ENCODE results near the gene HIP1.
"Not testable (repeated sequence)": the region's sequence is repeated elsewhere in the genome, so short reads cannot be mapped to it uniquely, and the experiment has no call there.

HIP1 gene

GRCh38 chr7:75614401-75614800 lies 124.3 kb downstream of the HIP1 start:
- Histone ChIP-seq H3K4me1 (ENCODE audit: insufficient read depth, low read length) (no peaks in the 10 kb centered on the region), H3K4me3 (ENCODE audit: low read length) (no peak overlapping the region), H3K9me3 (ENCODE audit: low read length) (no peaks in the 10 kb centered on the region), H3K27me3 (ENCODE audit: insufficient read depth, low read length) (no peaks in the 10 kb centered on the region), H3K36me3 (ENCODE audit: insufficient read depth, low read length) (no peaks in the 10 kb centered on the region), H2AFZ (ENCODE audit: low read depth, low read length) (no peak overlapping the region)

- Histone ChIP-seq H3K27me3 (ENCODE audit: insufficient read depth, low read length) (no peaks in the 10 kb centered on the region), H3K36me3 (ENCODE audit: insufficient read depth, low read length) (no peaks in the 10 kb centered on the region), H2AFZ (ENCODE audit: low read depth, low read length) (no peak overlapping the region), H3K4me3 (ENCODE audit: low read length) (no peak overlapping the region), H3K4me1 (ENCODE audit: insufficient read depth, low read length) (no peaks in the 10 kb centered on the region), H3K9me3 (ENCODE audit: low read length) (no peaks in the 10 kb centered on the region)
Observed at GRCh38 chr7:75613351-75613750, 125.4 kb downstream of the HIP1 start.

DNA sequence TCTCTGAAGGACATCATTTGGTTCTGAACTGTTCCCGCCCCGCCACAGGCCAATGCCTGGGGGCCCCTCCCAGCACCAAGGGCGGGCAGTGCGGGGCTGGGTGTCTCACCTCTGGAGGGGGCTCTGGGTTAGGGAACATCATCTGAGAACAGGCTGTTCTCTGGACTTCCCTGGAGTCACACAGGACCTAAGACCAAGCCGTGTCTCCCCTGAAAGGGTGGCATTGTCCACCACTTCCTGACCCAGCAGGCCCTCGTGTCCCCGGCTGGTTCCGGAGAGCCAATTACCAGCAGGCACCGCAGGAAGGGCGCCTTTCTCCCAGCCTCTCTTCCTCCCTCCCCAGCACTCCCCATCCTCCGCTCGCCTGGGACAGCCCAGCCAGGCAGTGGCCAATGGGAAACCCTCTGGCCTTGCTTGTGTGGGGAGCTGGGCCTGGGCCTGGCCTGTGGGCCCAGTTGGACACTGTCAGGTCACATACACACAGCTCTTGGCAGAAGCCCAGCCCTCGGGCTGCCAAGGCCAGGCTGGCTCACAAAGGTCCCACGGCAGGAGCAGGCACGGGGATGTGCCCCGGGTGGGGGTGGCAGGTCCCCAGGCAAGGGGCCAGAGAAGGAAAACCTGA lies 127.1 kb downstream of the HIP1 start:
- Histone ChIP-seq H3K36me3 (ENCODE audit: insufficient read depth, low read length) (no peaks in the 10 kb centered on the region), H3K4me1 (ENCODE audit: insufficient read depth, low read length) (no peaks in the 10 kb centered on the region), H3K4me3 (ENCODE audit: low read length) (no peak overlapping the region), H2AFZ (ENCODE audit: low read depth, low read length) (no peak overlapping the region), H3K27me3 (ENCODE audit: insufficient read depth, low read length) (no peaks in the 10 kb centered on the region), H3K9me3 (ENCODE audit: low read length) (no peaks in the 10 kb centered on the region)

DNA sequence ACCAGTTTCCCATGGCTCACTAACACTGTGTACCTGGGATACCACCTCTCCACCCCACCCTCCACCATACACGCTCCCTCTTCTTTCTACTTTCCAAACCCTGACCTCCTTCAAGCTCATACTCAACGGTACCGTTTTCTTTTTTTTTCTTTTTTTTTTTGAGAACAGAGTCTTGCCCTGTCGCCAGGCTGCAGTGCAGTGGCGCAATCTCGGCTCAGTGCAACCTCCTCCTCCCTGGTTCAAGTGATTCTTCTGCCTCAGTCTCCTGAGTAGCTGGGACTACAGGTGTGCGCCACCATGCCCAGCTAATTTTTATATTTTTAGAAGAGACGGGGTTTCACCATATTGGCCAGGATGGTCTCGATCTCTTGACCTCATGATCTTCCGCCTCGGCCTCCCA lies 129.3 kb downstream of the HIP1 start:
- not testable (repeated sequence) for H2AFZ ChIP-seq (ENCODE audit: low read depth, low read length); H3K9me3 ChIP-seq (ENCODE audit: low read length); H3K27me3 ChIP-seq (ENCODE audit: insufficient read depth, low read length); H3K36me3 ChIP-seq (ENCODE audit: insufficient read depth, low read length); H3K4me3 ChIP-seq (ENCODE audit: low read length); H3K4me1 ChIP-seq (ENCODE audit: insufficient read depth, low read length)

GRCh38 chr7:75608451-75609122 lies 130.2 kb downstream of the HIP1 start:
- no peaks in the 10 kb centered on the region for H3K9me3 ChIP-seq (ENCODE audit: low read length)
- no peaks in the 10 kb centered on the region for H3K4me1 ChIP-seq (ENCODE audit: insufficient read depth, low read length)
- no peaks in the 10 kb centered on the region for H3K36me3 ChIP-seq (ENCODE audit: insufficient read depth, low read length)
- H2AFZ ChIP-seq (ENCODE audit: low read depth, low read length), result no peak overlapping the region
- no peak overlapping the region for H3K4me3 ChIP-seq (ENCODE audit: low read length)
- H3K27me3 ChIP-seq (ENCODE audit: insufficient read depth, low read length), result no peaks in the 10 kb centered on the region

- H2AFZ ChIP-seq (ENCODE audit: low read depth, low read length), result no peak overlapping the region
- no peaks in the 10 kb centered on the region for H3K36me3 ChIP-seq (ENCODE audit: insufficient read depth, low read length)
- H3K27me3 ChIP-seq (ENCODE audit: insufficient read depth, low read length), result no peaks in the 10 kb centered on the region
- no peak overlapping the region for H3K4me3 ChIP-seq (ENCODE audit: low read length)
- peaks cover 4% of the 10 kb centered on the region for H3K4me1 ChIP-seq (ENCODE audit: insufficient read depth, low read length)
- no peaks in the 10 kb centered on the region for H3K9me3 ChIP-seq (ENCODE audit: low read length)
Observed at GRCh38 chr7:75604408-75604807, 134.3 kb downstream of the HIP1 start.

GRCh38 chr7:75602831-75603230 lies 135.9 kb downstream of the HIP1 start:
- H3K36me3 ChIP-seq (ENCODE audit: insufficient read depth, low read length); H3K4me1 ChIP-seq (ENCODE audit: insufficient read depth, low read length); H2AFZ ChIP-seq (ENCODE audit: low read depth, low read length); H3K4me3 ChIP-seq (ENCODE audit: low read length); H3K9me3 ChIP-seq (ENCODE audit: low read length); H3K27me3 ChIP-seq (ENCODE audit: insufficient read depth, low read length): not testable (repeated sequence)

- Histone ChIP-seq H3K36me3 (ENCODE audit: insufficient read depth, low read length) (peaks cover 14% of the 10 kb centered on the region), H2AFZ (ENCODE audit: low read depth, low read length) (no peak overlapping the region), H3K4me1 (ENCODE audit: insufficient read depth, low read length) (peaks cover 15% of the 10 kb centered on the region), H3K9me3 (ENCODE audit: low read length) (no peaks in the 10 kb centered on the region), H3K27me3 (ENCODE audit: insufficient read depth, low read length) (no peaks in the 10 kb centered on the region), H3K4me3 (ENCODE audit: low read length) (no peak overlapping the region)
Observed at GRCh38 chr7:75601539-75601938, 137.2 kb downstream of the HIP1 start.

DNA sequence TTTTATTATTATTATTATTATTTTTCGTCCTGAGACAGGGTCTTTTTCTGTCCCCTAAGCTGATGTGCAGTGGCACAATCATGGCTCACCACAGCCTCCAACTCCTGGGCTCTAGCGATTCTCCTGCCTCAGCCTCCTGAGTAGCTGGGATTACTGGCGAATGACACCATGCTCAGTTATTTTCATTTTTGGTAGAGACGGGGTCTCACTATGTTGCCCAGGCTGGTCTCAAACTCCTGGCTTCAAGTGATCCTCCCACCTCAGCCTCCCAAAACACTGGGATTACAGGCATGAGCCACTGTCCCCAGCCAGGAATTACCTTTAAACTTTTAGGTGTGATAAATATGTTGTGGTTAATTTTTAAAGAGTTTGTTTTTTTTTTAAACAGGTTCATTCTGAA lies 138.0 kb downstream of the HIP1 start:
- H3K36me3 ChIP-seq (ENCODE audit: insufficient read depth, low read length), result peaks cover 14% of the 10 kb centered on the region
- not testable (repeated sequence) for H3K9me3 ChIP-seq (ENCODE audit: low read length); H3K27me3 ChIP-seq (ENCODE audit: insufficient read depth, low read length); H2AFZ ChIP-seq (ENCODE audit: low read depth, low read length); H3K4me3 ChIP-seq (ENCODE audit: low read length)
- peaks cover 15% of the 10 kb centered on the region for H3K4me1 ChIP-seq (ENCODE audit: insufficient read depth, low read length)

DNA sequence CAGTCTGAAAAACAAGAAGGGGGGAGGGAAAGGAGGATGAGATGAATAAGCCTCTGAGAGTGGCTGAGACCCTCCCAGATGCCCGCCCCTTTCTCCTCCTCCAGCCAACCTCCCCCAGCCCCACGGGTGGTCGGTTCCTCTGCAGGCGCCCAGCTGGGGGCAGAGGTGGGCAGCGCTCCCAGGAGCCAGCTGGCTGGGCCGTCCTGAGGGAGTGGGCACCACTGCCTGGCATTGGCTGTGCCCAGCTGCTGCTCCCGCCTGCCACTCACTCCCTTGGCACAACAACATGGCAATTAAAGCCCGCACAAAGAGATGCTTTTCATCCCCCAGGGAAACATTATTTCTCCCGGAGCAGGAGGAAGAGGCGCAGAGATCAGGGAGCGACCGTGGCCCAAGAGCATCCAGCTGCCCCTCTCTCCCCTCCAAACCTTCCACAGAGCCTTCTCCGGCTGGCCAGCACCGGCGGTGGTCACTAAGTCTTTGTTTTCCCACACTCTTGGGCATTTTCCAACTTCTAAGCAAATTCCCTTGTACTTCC lies 139.4 kb downstream of the HIP1 start:
- Histone ChIP-seq H3K27me3 (ENCODE audit: insufficient read depth, low read length) (no peaks in the 10 kb centered on the region), H3K4me1 (ENCODE audit: insufficient read depth, low read length) (peaks cover 15% of the 10 kb centered on the region), H3K36me3 (ENCODE audit: insufficient read depth, low read length) (peaks cover 14% of the 10 kb centered on the region), H3K9me3 (ENCODE audit: low read length) (no peaks in the 10 kb centered on the region), H3K4me3 (ENCODE audit: low read length) (no peak overlapping the region), H2AFZ (ENCODE audit: low read depth, low read length) (no peak overlapping the region)

GRCh38 chr7:75596727-75597614 lies 141.8 kb downstream of the HIP1 start:
- peaks cover 15% of the 10 kb centered on the region for H3K4me1 ChIP-seq (ENCODE audit: insufficient read depth, low read length)
- no peak overlapping the region for H3K4me3 ChIP-seq (ENCODE audit: low read length)
- H3K36me3 ChIP-seq (ENCODE audit: insufficient read depth, low read length), result peaks cover 16% of the 10 kb centered on the region
- H2AFZ ChIP-seq (ENCODE audit: low read depth, low read length), result no peak overlapping the region
- H3K9me3 ChIP-seq (ENCODE audit: low read length), result no peaks in the 10 kb centered on the region
- no peaks in the 10 kb centered on the region for H3K27me3 ChIP-seq (ENCODE audit: insufficient read depth, low read length)

DNA sequence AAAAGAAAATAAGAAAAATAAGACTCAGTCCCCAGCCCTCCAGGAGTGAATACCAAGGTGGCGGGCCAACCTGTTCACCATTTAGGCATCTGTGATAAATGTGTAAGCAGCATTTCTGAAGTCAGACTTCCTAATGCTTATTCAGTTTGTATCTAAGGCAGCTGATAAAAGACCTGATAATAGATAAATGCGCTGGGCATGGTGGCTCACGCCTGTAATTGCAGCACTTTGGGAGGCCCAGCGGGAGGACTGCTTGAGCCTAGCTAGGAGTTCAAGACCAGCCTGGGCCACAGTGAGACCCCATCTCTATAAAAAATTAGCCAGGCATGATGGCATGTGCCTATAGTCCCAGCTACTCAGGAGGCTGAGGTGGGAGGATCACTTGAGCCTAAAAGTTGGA lies 143.0 kb downstream of the HIP1 start:
- H2AFZ ChIP-seq (ENCODE audit: low read depth, low read length), result no peak overlapping the region
- H3K4me3 ChIP-seq (ENCODE audit: low read length), result no peak overlapping the region
- no peaks in the 10 kb centered on the region for H3K27me3 ChIP-seq (ENCODE audit: insufficient read depth, low read length)
- peaks cover 12% of the 10 kb centered on the region for H3K4me1 ChIP-seq (ENCODE audit: insufficient read depth, low read length)
- peaks cover 2% of the 10 kb centered on the region for H3K9me3 ChIP-seq (ENCODE audit: low read length)
- H3K36me3 ChIP-seq (ENCODE audit: insufficient read depth, low read length), result peaks cover 27% of the 10 kb centered on the region

DNA sequence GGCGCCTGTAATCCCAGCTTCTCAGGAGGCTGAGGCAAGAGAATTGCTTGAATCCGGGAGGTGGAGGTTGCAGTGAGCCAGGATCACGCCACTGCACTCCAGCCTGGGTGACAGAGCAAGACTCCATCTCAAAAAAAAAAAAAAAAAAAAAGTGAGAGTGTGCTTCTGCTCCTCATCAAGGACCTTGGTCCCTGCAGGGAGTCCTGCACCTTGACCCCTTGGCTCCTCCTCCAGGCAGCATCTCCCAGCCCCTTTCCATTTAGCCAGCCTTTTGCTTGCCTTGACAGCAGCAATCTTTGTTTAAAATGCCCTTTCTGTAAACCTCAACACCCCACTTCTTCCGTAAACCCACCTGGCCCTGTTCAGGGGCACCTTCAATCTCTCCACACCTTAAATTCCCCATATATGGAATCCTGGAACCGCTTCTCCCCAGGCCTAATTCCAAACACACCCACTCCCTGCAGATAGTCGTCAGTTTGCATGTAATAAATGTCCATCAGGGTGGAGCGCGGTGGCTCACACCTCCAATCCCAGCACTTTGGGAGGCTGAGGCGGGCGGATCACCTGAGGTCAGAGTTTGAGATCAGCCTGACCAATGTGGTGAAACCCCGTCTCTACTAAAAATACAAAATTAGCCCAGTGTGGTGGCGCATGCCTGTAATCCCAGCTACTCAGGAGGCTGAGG lies 145.1 kb downstream of the HIP1 start:
- not testable (repeated sequence) for H3K27me3 ChIP-seq (ENCODE audit: insufficient read depth, low read length); H3K4me1 ChIP-seq (ENCODE audit: insufficient read depth, low read length); H3K9me3 ChIP-seq (ENCODE audit: low read length); H3K4me3 ChIP-seq (ENCODE audit: low read length); H2AFZ ChIP-seq (ENCODE audit: low read depth, low read length)
- peaks cover 33% of the 10 kb centered on the region for H3K36me3 ChIP-seq (ENCODE audit: insufficient read depth, low read length)
